ENCODE measurements around the gene ITGAE. TPM values are rescaled to one million over a fixed set of nuclear protein-coding genes. Genes with fewer than 3 reads are reported as not detected.

Gene ITGAE
- total RNA-seq, 4 donors from 2014 or later, result 19.8 to 48.3 (median 30.8) TPM

DNA sequence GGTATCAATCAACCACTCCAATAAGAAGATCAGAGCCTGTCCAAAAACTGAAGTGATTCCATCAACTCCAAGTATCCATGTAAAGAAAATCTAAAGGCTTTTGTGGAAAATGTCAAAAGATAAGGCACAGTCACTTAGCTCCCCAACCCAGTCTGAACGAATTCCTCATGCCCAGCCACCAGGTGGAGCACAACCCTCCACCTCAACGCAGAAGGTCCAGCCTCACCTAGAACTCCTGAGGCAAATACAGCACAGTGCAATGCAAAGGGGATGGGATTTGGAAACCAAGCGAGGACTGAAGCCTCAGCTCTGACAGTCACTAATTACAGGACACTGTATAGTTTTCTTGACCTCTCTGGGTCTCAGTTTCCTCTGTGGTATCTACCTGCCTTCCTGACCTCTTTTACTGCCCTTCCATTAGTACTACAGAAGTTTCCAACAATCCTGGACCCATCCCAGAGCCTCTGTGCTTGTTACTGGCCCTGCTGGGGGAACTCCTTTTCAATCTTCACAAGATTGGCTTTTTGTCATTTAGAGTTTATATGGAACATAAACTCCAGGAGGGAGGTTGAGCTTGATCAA lies 43.0 kb upstream of the ITGAE start:
- TF ChIP-seq, protein P1, sequence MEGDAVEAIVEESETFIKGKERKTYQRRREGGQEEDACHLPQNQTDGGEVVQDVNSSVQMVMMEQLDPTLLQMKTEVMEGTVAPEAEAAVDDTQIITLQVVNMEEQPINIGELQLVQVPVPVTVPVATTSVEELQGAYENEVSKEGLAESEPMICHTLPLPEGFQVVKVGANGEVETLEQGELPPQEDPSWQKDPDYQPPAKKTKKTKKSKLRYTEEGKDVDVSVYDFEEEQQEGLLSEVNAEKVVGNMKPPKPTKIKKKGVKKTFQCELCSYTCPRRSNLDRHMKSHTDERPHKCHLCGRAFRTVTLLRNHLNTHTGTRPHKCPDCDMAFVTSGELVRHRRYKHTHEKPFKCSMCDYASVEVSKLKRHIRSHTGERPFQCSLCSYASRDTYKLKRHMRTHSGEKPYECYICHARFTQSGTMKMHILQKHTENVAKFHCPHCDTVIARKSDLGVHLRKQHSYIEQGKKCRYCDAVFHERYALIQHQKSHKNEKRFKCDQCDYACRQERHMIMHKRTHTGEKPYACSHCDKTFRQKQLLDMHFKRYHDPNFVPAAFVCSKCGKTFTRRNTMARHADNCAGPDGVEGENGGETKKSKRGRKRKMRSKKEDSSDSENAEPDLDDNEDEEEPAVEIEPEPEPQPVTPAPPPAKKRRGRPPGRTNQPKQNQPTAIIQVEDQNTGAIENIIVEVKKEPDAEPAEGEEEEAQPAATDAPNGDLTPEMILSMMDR (IDR thresholded peaks at IDR 0.05; ENCODE audit: low read depth), result no peak

DNA sequence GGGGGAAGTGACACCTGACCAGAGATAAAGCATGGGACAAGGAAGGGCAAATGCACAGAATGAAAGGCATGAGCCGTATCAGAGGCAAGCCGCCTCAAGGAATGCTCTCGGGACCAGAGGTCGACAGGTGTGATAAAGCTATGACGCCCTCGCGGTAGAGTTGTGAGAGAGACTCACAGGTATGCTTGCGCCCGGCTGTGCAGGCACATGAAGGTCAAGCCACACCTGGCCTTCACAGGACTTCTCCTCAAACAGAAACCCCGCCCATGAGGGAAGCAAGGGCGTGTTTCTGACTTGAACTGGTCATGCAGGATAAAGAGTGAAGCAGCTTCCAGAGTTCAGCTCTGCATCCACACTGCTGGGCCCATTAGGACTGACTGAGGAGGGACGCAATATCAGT lies 37.2 kb upstream of the ITGAE start:
- TF ChIP-seq, protein P1 (IDR thresholded peaks at IDR 0.05; ENCODE audit: low read depth), result no peak

DNA sequence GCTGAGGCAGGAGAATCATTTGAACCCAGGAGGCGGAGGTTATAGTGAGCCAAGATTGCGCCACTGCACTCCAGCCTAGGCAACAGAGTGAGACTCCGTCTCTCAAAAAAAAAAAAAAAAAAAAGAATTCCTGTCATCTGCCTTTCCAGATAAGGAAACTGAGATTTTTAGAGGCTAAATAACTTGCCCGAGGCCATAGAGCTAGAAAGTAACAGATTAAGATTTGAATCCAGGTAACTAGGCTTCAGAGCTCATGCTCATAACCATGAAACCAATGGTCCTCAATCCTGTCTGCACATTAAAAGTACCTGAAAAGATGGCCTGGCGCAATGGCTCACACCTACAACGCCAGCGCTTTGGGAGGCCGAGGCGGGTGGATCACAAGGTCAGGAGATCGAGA lies 35.6 kb upstream of the ITGAE start:
- TF ChIP-seq, protein P1 (IDR thresholded peaks at IDR 0.05; ENCODE audit: low read depth), result no peak

DNA sequence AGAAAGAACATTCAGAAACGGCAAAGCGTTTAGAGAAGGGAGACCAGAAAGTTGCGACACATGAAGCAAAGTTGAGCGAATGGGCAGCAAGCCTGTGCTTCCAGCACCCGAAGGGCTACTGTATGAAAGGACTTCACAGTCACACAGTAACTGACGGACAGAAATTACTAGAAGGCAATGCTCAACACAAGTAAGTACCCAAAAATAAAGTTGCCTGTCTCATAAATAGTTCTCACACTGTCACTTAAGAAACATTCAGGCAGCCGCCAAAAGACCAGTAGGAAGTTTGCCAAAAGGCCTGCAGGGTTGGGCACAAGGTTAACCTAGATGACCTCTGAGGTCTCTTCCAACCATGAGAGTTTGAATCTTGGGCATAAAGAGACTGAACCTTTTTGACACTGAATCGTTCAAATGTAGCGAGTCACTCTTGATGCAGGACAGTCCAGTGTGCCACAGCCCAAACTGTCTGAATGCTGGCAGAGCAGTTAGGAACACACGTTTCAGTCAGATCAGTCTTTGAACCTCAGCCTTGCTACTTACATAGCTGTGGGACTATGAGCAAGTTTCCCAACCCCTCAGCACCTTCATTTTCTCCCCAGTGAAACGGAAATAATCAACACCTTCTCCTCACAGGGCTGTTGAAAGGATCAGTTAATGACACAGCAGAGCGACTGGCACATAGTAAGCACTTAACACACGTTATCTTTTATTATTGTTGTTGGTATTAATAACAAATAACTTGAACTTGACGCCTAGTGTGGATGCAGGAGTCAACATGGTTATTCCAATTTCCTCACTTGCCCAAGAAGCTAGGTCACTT lies 34.6 kb upstream of the ITGAE start:
- TF ChIP-seq, protein P1 (IDR thresholded peaks at IDR 0.05; ENCODE audit: low read depth), result no peak

DNA sequence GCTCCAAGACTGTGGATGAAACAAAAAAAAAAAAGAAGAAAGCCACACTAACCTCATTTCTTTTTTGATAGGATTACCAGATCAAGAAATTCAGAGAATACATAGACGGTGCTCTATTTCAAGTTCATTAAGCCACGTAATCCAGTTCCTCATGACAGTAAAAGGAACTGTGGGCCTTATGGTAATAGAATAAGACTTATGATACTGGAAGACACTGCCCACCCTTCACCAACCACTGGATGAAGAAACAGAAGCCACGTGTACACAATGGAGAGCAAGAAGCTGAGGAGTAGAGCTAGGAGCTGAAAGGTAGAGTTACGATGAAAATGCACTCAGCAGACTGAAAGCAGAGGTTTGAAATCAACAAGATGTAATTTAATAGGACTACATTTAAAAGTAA lies 33.8 kb upstream of the ITGAE start:
- TF ChIP-seq, protein P1 (IDR thresholded peaks at IDR 0.05; ENCODE audit: low read depth), result no peak

DNA sequence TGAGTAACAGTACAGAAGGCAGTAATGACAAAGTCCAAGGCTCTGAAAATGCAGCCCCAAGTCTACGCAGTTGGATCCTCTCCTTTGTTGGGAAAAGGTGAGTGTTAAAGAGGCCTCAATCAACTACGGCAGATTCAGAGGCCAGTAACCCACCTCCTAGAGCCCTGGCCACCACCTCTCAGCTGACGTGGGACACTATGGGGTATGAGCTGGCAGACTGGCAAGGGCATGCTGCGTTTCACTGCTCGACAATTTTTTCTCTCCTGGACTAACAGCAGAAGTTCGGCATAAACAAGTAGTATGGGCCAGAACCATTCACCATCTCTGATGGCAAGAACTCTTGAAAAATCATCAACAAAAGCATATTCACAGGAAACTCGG lies 27.9 kb upstream of the ITGAE start:
- TF ChIP-seq, protein P1 (IDR thresholded peaks at IDR 0.05; ENCODE audit: low read depth), result no peak

DNA sequence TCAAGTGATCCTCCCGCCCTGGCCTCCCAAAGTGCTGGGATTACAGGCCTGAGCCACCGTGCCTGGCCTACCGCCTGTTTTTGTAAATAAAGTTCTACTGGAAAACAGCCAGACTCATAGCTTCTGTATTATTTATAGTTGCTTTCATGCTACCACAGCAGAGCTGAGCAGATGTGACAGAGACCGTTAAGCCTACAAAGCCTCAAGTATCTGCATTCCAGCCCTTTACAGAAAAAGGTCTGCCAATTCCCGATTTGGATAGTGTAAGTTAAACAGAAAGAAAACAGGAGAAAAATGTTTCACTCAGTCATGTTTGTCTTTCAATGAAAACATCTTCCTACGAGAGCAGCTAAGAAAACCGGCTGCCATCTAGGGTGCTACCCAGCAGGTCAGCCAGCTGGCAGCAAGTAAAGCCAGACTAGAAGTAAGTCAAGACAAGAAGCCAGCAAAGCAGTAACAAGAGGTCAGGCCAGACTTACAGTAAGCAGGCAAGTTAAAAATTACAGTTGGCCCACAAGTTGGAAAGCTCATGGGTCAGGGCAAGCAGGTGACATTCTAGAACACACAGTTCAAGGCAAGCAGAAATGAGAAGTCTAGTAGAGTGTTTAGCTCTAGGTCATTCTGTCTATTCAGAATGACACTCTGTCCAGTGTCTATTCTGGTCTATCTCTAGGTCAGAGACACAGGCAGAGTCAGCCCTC lies 27.3 kb upstream of the ITGAE start:
- TF ChIP-seq, protein P1 (IDR thresholded peaks at IDR 0.05; ENCODE audit: low read depth), result no peak

Data from subcutaneous adipose tissue (tissue), 4 donors.